ENCODE data around the gene CIART.

- TF ChIP-seq POLR2A (IDR thresholded peaks at IDR 0.05; ENCODE audit: low read depth, low read length) (no peak), TAF1 (IDR thresholded peaks at IDR 0.05; ENCODE audit: low read depth, low read length) (no peak)
Observed at GRCh38 chr1:150321826-150322166, 39.4 kb downstream of the CIART start.
